Tibial nerve (tissue), 4 donors: ENCODE data around the gene FCN1. TPM values are rescaled to one million over a fixed set of nuclear protein-coding genes. Genes with fewer than 3 reads are reported as not detected.

ENCODE experiments used
- DNase-seq, 2 donors: peaks; one replicate each; pipeline ENCODE4 v3.0.0-alpha.2; 2019; ENCODE audit warnings: low spot score in 2 of 2
- H3K27ac ChIP-seq, 4 donors: fragments of 200-600 bp; sonication (generic) in 3 of 4; one replicate each; pipeline ENCODE4 v1.5.1; 2017 to 2019; ENCODE audit warnings: mild to moderate bottlenecking in 1 of 4
- H3K27me3 ChIP-seq, 2 donors: fragments of 200-600 bp; sonication (generic) in 1 of 2; one replicate each; pipeline versions ENCODE4 v1.5.1 to v1.6.0; 2017 to 2019
- H3K36me3 ChIP-seq, 3 donors: fragments of 200-600 bp; sonication (generic); one replicate each; pipeline ENCODE4 v1.5.1; 2018 to 2019
- H3K4me1 ChIP-seq, 4 donors: fragments of 200-600 bp; sonication (generic) in 3 of 4; one replicate each; pipeline ENCODE4 v1.5.1; 2017 to 2019
- H3K4me3 ChIP-seq, 4 donors: fragments of 200-600 bp; sonication (generic) in 3 of 4; one replicate each; pipeline ENCODE4 v1.5.1; 2017 to 2019; ENCODE audit warnings: mild to moderate bottlenecking in 1 of 4, moderate library complexity in 1 of 4
- H3K9me3 ChIP-seq, 4 donors: fragments of 200-600 bp; sonication (generic) in 3 of 4; one replicate each; pipeline ENCODE4 v1.5.1; 2017 to 2019
- CTCF ChIP-seq, 5 experiments: fragments of 200-600 bp in 3 of 5; fragments of 450-650 bp in 2 of 5; sonication (generic) in 3 of 5; IDR thresholded peaks; one replicate each; pipeline ENCODE4 v1.5.1; 2016 to 2019; ENCODE audit warnings: antibody characterized with exemption in 5 of 5, mild to moderate bottlenecking in 3 of 5, moderate library complexity in 2 of 5
- EP300 ChIP-seq, 2 donors: sonication (generic); formaldehyde crosslinking; IDR thresholded peaks; one replicate each; pipeline ENCODE4 v1.6.1; 2017; ENCODE audit warnings: antibody characterized with exemption in 2 of 2, mild to moderate bottlenecking in 1 of 2
- POLR2A ChIP-seq, 2 donors: fragments of 450-650 bp; IDR thresholded peaks; one replicate each; pipeline ENCODE4 v1.6.1; 2017; ENCODE audit warnings: antibody characterized with exemption in 2 of 2, mild to moderate bottlenecking in 2 of 2, moderate library complexity in 2 of 2
- WGBS, 2 donors: methylation state at CpG; one replicate each; pipeline ENCODE4 v1.1.5; 2018; 5-methylcytosine and 5-hydroxymethylcytosine counted together
- total RNA-seq, 4 donors: library from RNA; depleted of rRNA; stranded (reverse); fragments of >200 nt; gene quantifications; one replicate each; pipeline ENCODE4 v1.1.0, GENCODE V29; 2016

FCN1 gene
- total RNA-seq, 4 donors from 2014 or later, result under 0.01 to 2.9 (median 0.96) TPM

DNA sequence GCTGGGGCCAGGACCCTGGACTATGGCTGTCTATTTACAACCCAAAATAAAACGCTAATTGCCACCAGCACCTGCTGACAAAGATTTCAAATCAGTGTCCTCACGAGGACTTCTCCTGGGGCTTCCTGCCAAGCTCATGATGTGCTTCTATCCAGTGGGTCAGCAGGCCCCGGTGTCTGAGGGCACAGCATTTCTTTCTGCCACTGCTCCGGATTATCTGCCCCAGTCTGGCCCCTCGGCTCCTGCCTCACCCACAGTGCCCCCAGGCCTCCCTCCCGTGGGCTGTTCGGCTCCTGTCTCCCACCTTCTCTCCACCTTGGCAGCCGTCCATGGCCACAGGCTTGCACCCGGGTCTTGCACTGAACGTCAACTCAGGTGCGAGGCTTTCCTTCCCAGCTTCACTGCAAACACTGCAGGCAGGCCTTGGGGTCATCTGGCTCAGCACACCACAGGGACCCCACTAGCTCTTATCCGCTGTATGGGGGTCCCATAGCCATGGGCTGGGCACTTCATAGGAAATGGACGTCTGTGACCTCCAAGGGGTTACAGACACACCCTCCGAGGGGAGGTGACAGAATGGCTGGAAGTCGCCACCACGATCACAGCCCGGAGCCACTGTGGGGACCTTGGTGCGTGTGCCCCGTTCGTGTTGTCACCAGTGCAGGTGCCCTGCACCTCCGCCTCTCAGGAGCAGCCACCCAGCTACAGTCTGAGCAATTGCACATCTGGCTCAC lies 43.8 kb upstream of the FCN1 start:
- Histone ChIP-seq H3K27ac (no peak overlapping the region), H3K4me3 (no peak overlapping the region), H3K9me3 (no peaks in the 10 kb centered on the region), H3K36me3 (no peaks in the 10 kb centered on the region), H3K27me3 (peaks cover 0 to 27% of the 10 kb centered on the region in 2 donors), H3K4me1 (no peaks in the 10 kb centered on the region)
- no peak for DNase-seq
- WGBS, 2 donors, result 69% methylated on average over 13 to 16 of the region's 21 CpGs
- no peak for TF ChIP-seq EP300 (IDR thresholded peaks at IDR 0.05)

- no peaks in the 10 kb centered on the region for H3K9me3 ChIP-seq
- peaks cover 0 to 27% of the 10 kb centered on the region in 2 donors for H3K27me3 ChIP-seq
- H3K4me1 ChIP-seq, result no peaks in the 10 kb centered on the region
- TF ChIP-seq POLR2A (IDR thresholded peaks at IDR 0.05), result no peak
- no peak for TF ChIP-seq CTCF (IDR thresholded peaks at IDR 0.05)
- no peak for TF ChIP-seq EP300 (IDR thresholded peaks at IDR 0.05)
- 79 to 82% methylated on average over 13 to 15 of the region's 15 CpGs for WGBS, 2 donors
- H3K4me3 ChIP-seq, result no peak overlapping the region
- H3K27ac ChIP-seq, result no peak overlapping the region
- no peak for DNase-seq
- no peaks in the 10 kb centered on the region for H3K36me3 ChIP-seq
Measured at GRCh38 chr9:134960701-134961181, 43.0 kb upstream of the FCN1 start.

DNA sequence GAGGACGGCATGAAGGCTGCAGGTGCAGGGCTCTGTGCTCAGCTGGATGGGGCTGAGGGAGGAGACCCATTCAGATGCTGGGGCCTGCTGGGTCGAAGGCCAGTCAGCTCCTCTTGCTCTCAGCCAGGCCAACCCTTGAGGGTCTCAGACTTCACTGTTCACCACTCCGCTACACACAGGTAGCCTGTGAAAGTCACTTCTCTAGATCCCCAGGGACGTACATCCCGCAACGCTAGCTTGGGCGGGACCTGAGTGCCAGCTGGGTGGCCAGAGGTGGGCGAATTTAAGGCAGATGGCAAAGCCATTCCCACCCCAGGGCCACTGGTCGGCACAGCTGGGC lies 42.2 kb upstream of the FCN1 start:
- no peak for TF ChIP-seq POLR2A (IDR thresholded peaks at IDR 0.05)
- no peak for TF ChIP-seq CTCF (IDR thresholded peaks at IDR 0.05)
- TF ChIP-seq EP300 (IDR thresholded peaks at IDR 0.05), result no peak
- no peaks in the 10 kb centered on the region for H3K9me3 ChIP-seq
- no peak for DNase-seq
- no peaks in the 10 kb centered on the region for H3K4me1 ChIP-seq
- no peak overlapping the region for H3K4me3 ChIP-seq
- 89 to 95% methylated on average over 6 to 9 of the region's 9 CpGs for WGBS, 2 donors
- peaks cover 0 to 27% of the 10 kb centered on the region in 2 donors for H3K27me3 ChIP-seq
- H3K36me3 ChIP-seq, result no peaks in the 10 kb centered on the region
- no peak overlapping the region for H3K27ac ChIP-seq

GRCh38 chr9:134959126-134959970 lies 41.6 kb upstream of the FCN1 start:
- Histone ChIP-seq H3K9me3 (no peaks in the 10 kb centered on the region), H3K4me1 (no peaks in the 10 kb centered on the region), H3K4me3 (no peak overlapping the region), H3K27ac (no peak overlapping the region), H3K36me3 (no peaks in the 10 kb centered on the region), H3K27me3 (peaks cover 0 to 26% of the 10 kb centered on the region in 2 donors)
- TF ChIP-seq CTCF (IDR thresholded peaks at IDR 0.05), result no peak
- TF ChIP-seq POLR2A (IDR thresholded peaks at IDR 0.05), result no peak
- TF ChIP-seq EP300 (IDR thresholded peaks at IDR 0.05), result no peak
- WGBS, 2 donors, result 95 to 97% methylated on average over 13 to 14 of the region's 14 CpGs
- no peak for DNase-seq

GRCh38 chr9:134957945-134958227 lies 40.2 kb upstream of the FCN1 start:
- TF ChIP-seq CTCF (IDR thresholded peaks at IDR 0.05) (no peak), EP300 (IDR thresholded peaks at IDR 0.05) (no peak), POLR2A (IDR thresholded peaks at IDR 0.05) (no peak)
- WGBS, 2 donors, result 92 to 93% methylated on average over 2 of the region's 2 CpGs
- Histone ChIP-seq H3K27me3 (peaks cover 0 to 19% of the 10 kb centered on the region in 2 donors), H3K27ac (no peak overlapping the region), H3K4me1 (no peaks in the 10 kb centered on the region), H3K9me3 (no peaks in the 10 kb centered on the region), H3K36me3 (no peaks in the 10 kb centered on the region), H3K4me3 (no peak overlapping the region)
- DNase-seq, result no peak
